Testis (tissue), 2 donors: Measurements from ENCODE around the gene DHX30.

ENCODE experiments used
- CTCF ChIP-seq, 3 experiments: fragments of 450-650 bp in 2 of 3; fragments of 200-600 bp in 1 of 3; sonication (generic) in 1 of 3; IDR thresholded peaks; one replicate each; pipeline ENCODE4 v1.5.1; 2016 to 2019; ENCODE audit warnings: antibody characterized with exemption in 3 of 3, mild to moderate bottlenecking in 2 of 3, moderate library complexity in 1 of 3
- POLR2A ChIP-seq: fragments of 450-650 bp; IDR thresholded peaks from one replicate; pipeline ENCODE4 v1.6.1; 2017; ENCODE audit warnings: antibody characterized with exemption, mild to moderate bottlenecking, moderate library complexity

- TF ChIP-seq CTCF (IDR thresholded peaks at IDR 0.05) (no peak), POLR2A (no peak)
These were observed 11.6 kb upstream of the DHX30 start for GRCh38 chr3:47791193-47791855.
